Measurements from ENCODE around the gene FKBP8. TPM values are rescaled to one million over a fixed set of nuclear protein-coding genes. Genes with fewer than 3 reads are reported as not detected.

Gene FKBP8
- total and polyA plus RNA-seq, 4 donors: 225 to 362 (median 247) TPM

Other genes with a start within 250 kb of the FKBP8 start
- gene LSM4, start 220.5 kb downstream of the FKBP8 start, total RNA-seq: 10 to 100 TPM; 32.2 to 34.5 TPM
- gene LSM4, start 220.5 kb downstream of the FKBP8 start, polyA plus RNA-seq: 10 to 100 TPM; 58.6 to 91.8 TPM
- gene PGPEP1, start 203.0 kb downstream of the FKBP8 start, total RNA-seq: 10 to 100 TPM; 41.5 to 46.9 TPM
- gene PGPEP1, start 203.0 kb downstream of the FKBP8 start, polyA plus RNA-seq: 10 to 100 TPM; 19.2 to 25.3 TPM
- 1 to 10 TPM; 4.2 to 9.8 TPM for gene GDF15, start 157.4 kb downstream of the FKBP8 start, total RNA-seq
- gene GDF15, start 157.4 kb downstream of the FKBP8 start, polyA plus RNA-seq: 1 to 10 TPM; 2.8 to 3.2 TPM
- gene LRRC25, start 146.0 kb downstream of the FKBP8 start, total RNA-seq: 10 to 100 TPM in 1 of 2 donors, 1 to 10 TPM in 1; 7.7 to 15.6 TPM
- 1 to 10 TPM; 2.2 to 7.4 TPM for gene LRRC25, start 146.0 kb downstream of the FKBP8 start, polyA plus RNA-seq
- 10 to 100 TPM; 51.4 to 89.4 TPM for gene SSBP4, start 124.2 kb downstream of the FKBP8 start, total RNA-seq
- 100 to 1,000 TPM in 1 of 2 donors, 10 to 100 TPM in 1; 40.6 to 150 TPM for gene SSBP4, start 124.2 kb downstream of the FKBP8 start, polyA plus RNA-seq
- gene ISYNA1, start 105.4 kb downstream of the FKBP8 start, total RNA-seq: 10 to 100 TPM; 42.1 to 86.5 TPM
- 100 to 1,000 TPM in 1 of 2 donors, 10 to 100 TPM in 1; 56.0 to 535 TPM for gene ISYNA1, start 105.4 kb downstream of the FKBP8 start, polyA plus RNA-seq
- 10 to 100 TPM; 30.0 to 37.9 TPM for gene ELL, start 21.5 kb downstream of the FKBP8 start, total RNA-seq
- 10 to 100 TPM in 1 of 2 donors, 1 to 10 TPM in 1; 7.3 to 13.1 TPM for gene ELL, start 21.5 kb downstream of the FKBP8 start, polyA plus RNA-seq
- 10 to 100 TPM; 85.4 to 92.4 TPM for gene KXD1, start 14.3 kb upstream of the FKBP8 start, total RNA-seq
- gene KXD1, start 14.3 kb upstream of the FKBP8 start, polyA plus RNA-seq: 100 to 1,000 TPM in 1 of 2 donors, 10 to 100 TPM in 1; 85.6 to 128 TPM
- gene UBA52, start 28.3 kb upstream of the FKBP8 start, total RNA-seq: 100 to 1,000 TPM; 750 to 787 TPM
- 1,000 to 10,000 TPM; 1,225 to 1,252 TPM for gene UBA52, start 28.3 kb upstream of the FKBP8 start, polyA plus RNA-seq
- 10 to 100 TPM; 33.3 to 67.1 TPM for gene REX1BD, start 45.2 kb upstream of the FKBP8 start, total RNA-seq
- 100 to 1,000 TPM in 1 of 2 donors, 10 to 100 TPM in 1; 22.9 to 192 TPM for gene REX1BD, start 45.2 kb upstream of the FKBP8 start, polyA plus RNA-seq
- 10 to 100 TPM; 34.3 to 92.5 TPM for gene CRLF1, start 63.2 kb upstream of the FKBP8 start, total RNA-seq
- 1,000 to 10,000 TPM in 1 of 2 donors, 100 to 1,000 TPM in 1; 317 to 1,029 TPM for gene CRLF1, start 63.2 kb upstream of the FKBP8 start, polyA plus RNA-seq
- 1 to 10 TPM in 1 of 2 donors, under 1 TPM in 1; 0.97 to 8.9 TPM for gene TMEM59L, start 69.3 kb upstream of the FKBP8 start, total RNA-seq
- 1 to 10 TPM; 3.0 to 8.5 TPM for gene TMEM59L, start 69.3 kb upstream of the FKBP8 start, polyA plus RNA-seq
- gene KLHL26, start 93.5 kb upstream of the FKBP8 start, total RNA-seq: 10 to 100 TPM; 12.1 to 19.2 TPM
- 1 to 10 TPM; 1.9 to 7.1 TPM for gene KLHL26, start 93.5 kb upstream of the FKBP8 start, polyA plus RNA-seq
- 10 to 100 TPM in 1 of 2 donors, 1 to 10 TPM in 1; 9.5 to 16.5 TPM for gene CRTC1, start 140.1 kb upstream of the FKBP8 start, total RNA-seq
- 10 to 100 TPM in 1 of 2 donors, 1 to 10 TPM in 1; 3.6 to 11.9 TPM for gene CRTC1, start 140.1 kb upstream of the FKBP8 start, polyA plus RNA-seq
- gene COMP, start 247.7 kb upstream of the FKBP8 start, total RNA-seq: 100 to 1,000 TPM in 1 of 2 donors, 10 to 100 TPM in 1; 15.8 to 142 TPM
- gene COMP, start 247.7 kb upstream of the FKBP8 start, polyA plus RNA-seq: 10 to 100 TPM in 1 of 2 donors, 1 to 10 TPM in 1; 9.8 to 14.4 TPM

Measured in aorta (tissue), 4 donors.